A673 (cell line): Measurements from ENCODE around the gene KRT15. TPM values are rescaled to one million over a fixed set of nuclear protein-coding genes. Genes with fewer than 3 reads are reported as not detected.

Experiments used
- BruUV-seq: library from RNA; stranded (reverse); fragments of 400-500 nt; replicated peaks from 2 replicates; lab custom pipeline; 2021; lab: Mats Ljungman, UMichigan
- CTCF ChIA-PET: fragments of 300-600 bp; sonication (Branson Sonifier 250); formaldehyde crosslinking; loops from one replicate; lab custom pipeline; 2022; ENCODE audit warnings: antibody characterized with exemption; lab: Charles Lee
- POLR2A ChIA-PET: fragments of 300-600 bp; sonication (Branson Sonifier 250); formaldehyde crosslinking; loops from one replicate; lab custom pipeline; 2022; ENCODE audit warnings: antibody characterized with exemption; ENCODE audit not compliant: low non-redundant PET; lab: Charles Lee
- DNase-seq: peaks from one replicate; pipeline ENCODE4 v3.0.0-alpha.2; 2015; ENCODE audit warnings: low spot score
- H3K27ac ChIP-seq: fragments of 200-600 bp; sonication (generic); 2 replicates; pipeline ENCODE4 v1.5.1; 2016; ENCODE audit warnings: mixed run types, low read depth, mild to moderate bottlenecking, mixed read lengths, antibody characterized with exemption, low read length; ENCODE audit not compliant: poor library complexity, severe bottlenecking
- H3K27me3 ChIP-seq: fragments of 200-600 bp; sonication (generic); replicated peaks from 2 replicates; pipeline ENCODE4 v1.6.1; 2017; ENCODE audit warnings: mixed run types, low read depth, mild to moderate bottlenecking, mixed read lengths, antibody characterized with exemption, low read length; ENCODE audit not compliant: insufficient read depth, poor library complexity
- H3K36me3 ChIP-seq: fragments of 200-600 bp; sonication (generic); 2 replicates; pipeline ENCODE4 v1.6.1; 2016; ENCODE audit warnings: mixed run types, mild to moderate bottlenecking, mixed read lengths, antibody characterized with exemption, low read length; ENCODE audit not compliant: insufficient read depth, poor library complexity, severe bottlenecking
- H3K4me1 ChIP-seq: fragments of 200-600 bp; sonication (generic); 2 replicates; pipeline ENCODE4 v1.6.1; 2017; ENCODE audit warnings: mixed run types, mild to moderate bottlenecking, mixed read lengths, antibody characterized with exemption, low read length; ENCODE audit not compliant: insufficient read depth, poor library complexity, severe bottlenecking
- H3K4me3 ChIP-seq: fragments of 200-600 bp; sonication (generic); 2 replicates; pipeline ENCODE4 v1.5.1; 2016; ENCODE audit warnings: low read depth, mixed run types, mild to moderate bottlenecking, mixed read lengths, low read length; ENCODE audit not compliant: poor library complexity, severe bottlenecking
- H3K9me3 ChIP-seq: fragments of 200-600 bp; sonication (generic); 2 replicates; pipeline ENCODE4 v1.6.1; 2016; ENCODE audit warnings: mixed run types, low read depth, mild to moderate bottlenecking, mixed read lengths, antibody characterized with exemption, low read length; ENCODE audit not compliant: poor library complexity, severe bottlenecking
- EZH2 ChIP-seq: fragments of 200-600 bp; sonication (generic); IDR thresholded peaks from 2 replicates; pipeline ENCODE4 v1.6.1; 2017; ENCODE audit warnings: borderline replicate concordance, low read depth, mild to moderate bottlenecking, mixed read lengths, antibody characterized with exemption, low read length; ENCODE audit not compliant: poor library complexity, severe bottlenecking
- intact Hi-C: fragments of 100-400 bp; cut with micrococcal nuclease; formaldehyde crosslinking; loops from one replicate; pipeline ENCODE4 v1.10.0; 2022; ENCODE audit not compliant: unreplicated experiment
- total RNA-seq: library from RNA; stranded (reverse); gene quantifications from 2 replicates; pipeline ENCODE4 v1.2.3, GENCODE V29; 2021
- TF ChIP-seq, protein P1 (sequence below): fragments of 300-800, 200-600 bp; sonication (generic); conservative IDR thresholded peaks from 2 replicates; pipeline ENCODE4 v1.5.1; 2017; ENCODE audit warnings: low read depth, mild to moderate bottlenecking, antibody characterized with exemption, low read length, moderate library complexity, mixed read lengths

Gene KRT15
- total RNA-seq, 1 experiment from 2014 or later: not detected

DNA sequence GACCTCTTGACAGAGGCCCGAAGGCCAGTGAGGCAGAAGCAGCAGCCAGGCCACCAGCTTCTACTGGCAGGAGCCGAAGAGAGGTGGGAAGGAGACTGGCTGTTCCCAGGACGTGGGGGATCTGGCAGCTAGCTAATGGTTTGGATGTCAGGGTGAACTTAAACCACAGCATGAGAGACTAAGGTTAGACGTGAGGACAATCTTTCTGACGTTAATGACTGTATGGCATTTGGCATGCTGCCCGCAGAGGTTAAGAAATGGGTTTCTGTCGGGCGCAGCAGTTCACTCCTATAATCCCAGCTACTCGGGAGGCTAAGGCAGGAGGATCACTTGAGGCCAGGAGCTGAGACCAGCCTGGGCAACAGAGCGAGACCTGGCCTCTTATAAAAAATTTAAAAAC lies 7.0 kb downstream of the KRT15 start:
- CTCF ChIA-PET: no interaction called here
- no peak overlapping the region for H3K27ac ChIP-seq

DNA sequence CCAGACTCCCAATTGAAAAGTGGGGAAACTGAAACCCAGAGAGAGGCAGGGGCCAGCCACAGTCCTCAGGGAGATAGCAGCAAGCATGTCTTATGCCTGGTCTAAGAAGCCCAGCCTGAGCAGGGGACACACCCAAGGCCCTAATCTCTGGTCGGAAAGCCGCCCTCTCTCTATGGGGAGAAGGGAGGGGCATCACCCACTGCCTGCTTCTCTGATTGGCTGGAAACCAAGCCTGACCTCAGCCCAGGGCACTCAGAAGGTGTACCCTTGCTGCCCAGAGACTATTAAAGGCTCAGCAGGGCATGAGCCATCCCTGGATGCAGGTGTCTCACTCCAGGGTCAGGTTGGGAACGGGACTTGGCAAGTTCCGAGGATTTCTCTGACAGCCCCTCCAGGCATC lies 7.6 kb downstream of the KRT15 start:
- no peak for DNase-seq
- ChIA-PET POLR2A (no interaction called here), CTCF (no interaction called here)
- BruUV-seq: no TSS peak
- intact Hi-C loops: no loop called here
- H3K4me1 ChIP-seq: no peaks in the 10 kb centered on the region
- TF ChIP-seq EZH2: no peak
- TF ChIP-seq, protein P1, sequence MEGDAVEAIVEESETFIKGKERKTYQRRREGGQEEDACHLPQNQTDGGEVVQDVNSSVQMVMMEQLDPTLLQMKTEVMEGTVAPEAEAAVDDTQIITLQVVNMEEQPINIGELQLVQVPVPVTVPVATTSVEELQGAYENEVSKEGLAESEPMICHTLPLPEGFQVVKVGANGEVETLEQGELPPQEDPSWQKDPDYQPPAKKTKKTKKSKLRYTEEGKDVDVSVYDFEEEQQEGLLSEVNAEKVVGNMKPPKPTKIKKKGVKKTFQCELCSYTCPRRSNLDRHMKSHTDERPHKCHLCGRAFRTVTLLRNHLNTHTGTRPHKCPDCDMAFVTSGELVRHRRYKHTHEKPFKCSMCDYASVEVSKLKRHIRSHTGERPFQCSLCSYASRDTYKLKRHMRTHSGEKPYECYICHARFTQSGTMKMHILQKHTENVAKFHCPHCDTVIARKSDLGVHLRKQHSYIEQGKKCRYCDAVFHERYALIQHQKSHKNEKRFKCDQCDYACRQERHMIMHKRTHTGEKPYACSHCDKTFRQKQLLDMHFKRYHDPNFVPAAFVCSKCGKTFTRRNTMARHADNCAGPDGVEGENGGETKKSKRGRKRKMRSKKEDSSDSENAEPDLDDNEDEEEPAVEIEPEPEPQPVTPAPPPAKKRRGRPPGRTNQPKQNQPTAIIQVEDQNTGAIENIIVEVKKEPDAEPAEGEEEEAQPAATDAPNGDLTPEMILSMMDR: no peak
- no peaks in the 10 kb centered on the region for H3K9me3 ChIP-seq
- H3K27me3 ChIP-seq: no peaks in the 10 kb centered on the region
- no peak overlapping the region for H3K4me3 ChIP-seq
- H3K27ac ChIP-seq: no peak overlapping the region
- no peaks in the 10 kb centered on the region for H3K36me3 ChIP-seq

More for the DNA sequence above, 7.0 kb downstream of the KRT15 start:
- H3K4me3 ChIP-seq: no peak overlapping the region
- POLR2A ChIA-PET: no interaction called here
- no peaks in the 10 kb centered on the region for H3K36me3 ChIP-seq
- BruUV-seq: no TSS peak
- no peak for DNase-seq
- TF ChIP-seq, protein P1: no peak
- no peak for TF ChIP-seq EZH2
- H3K27me3 ChIP-seq: no peaks in the 10 kb centered on the region
- H3K4me1 ChIP-seq: no peaks in the 10 kb centered on the region
- H3K9me3 ChIP-seq: no peaks in the 10 kb centered on the region
- intact Hi-C loops: no loop called here

DNA sequence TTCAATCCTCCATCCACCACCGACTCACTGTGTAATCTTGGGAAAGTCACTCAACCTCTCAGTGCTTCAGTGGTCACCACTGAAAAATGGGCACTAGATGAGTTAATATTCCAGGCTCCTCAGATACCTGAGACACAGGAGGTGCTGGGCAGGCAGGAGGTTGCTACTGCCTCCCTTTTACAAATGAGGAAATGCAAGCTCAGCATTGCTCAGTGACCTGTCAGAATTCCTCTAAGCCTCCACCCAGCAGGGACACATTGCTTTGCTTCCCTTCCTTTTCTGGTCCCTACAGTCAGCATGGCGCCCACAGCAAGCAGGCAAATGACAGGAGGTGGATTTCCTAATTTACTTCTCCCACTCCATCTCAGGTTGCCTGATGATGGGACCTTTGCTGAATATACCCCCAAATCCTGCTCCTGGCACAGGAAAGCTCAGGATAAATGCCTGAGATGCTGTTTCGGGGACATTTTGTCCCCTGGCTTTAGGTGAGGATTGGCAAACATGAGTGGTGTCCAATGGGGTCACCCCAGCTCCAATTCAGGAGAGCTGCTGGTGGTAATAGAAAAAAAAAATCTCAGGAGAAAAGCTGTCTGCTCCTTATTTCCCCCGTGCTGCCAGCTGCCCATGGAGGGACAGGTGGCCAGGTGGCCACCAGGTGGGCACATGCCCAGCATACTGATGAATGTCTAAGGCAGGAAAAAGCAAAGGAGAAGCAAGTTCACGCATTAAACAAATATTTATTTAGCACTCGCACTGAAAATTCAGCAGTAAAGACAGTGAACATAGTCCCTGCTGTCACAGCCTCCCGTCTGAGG lies 8.2 kb downstream of the KRT15 start:
- H3K36me3 ChIP-seq: no peaks in the 10 kb centered on the region
- BruUV-seq: no TSS peak
- no peak overlapping the region for H3K27ac ChIP-seq
- TF ChIP-seq, protein P1: no peak
- TF ChIP-seq EZH2: no peak
- H3K9me3 ChIP-seq: no peaks in the 10 kb centered on the region
- DNase-seq: no peak
- CTCF ChIA-PET: no interaction called here
- POLR2A ChIA-PET: no interaction called here
- H3K4me1 ChIP-seq: no peaks in the 10 kb centered on the region
- H3K27me3 ChIP-seq: no peaks in the 10 kb centered on the region
- no peak overlapping the region for H3K4me3 ChIP-seq
- intact Hi-C loops: no loop called here
